K562 (cell line): Measurements from ENCODE around the gene ATP13A1. TPM values are rescaled to one million over a fixed set of nuclear protein-coding genes. Genes with fewer than 3 reads are reported as not detected.

Experiments
- ATAC-seq: fragments of 200-7000 bp; cut with Tn5 transposase; 3 replicates; pipeline ENCODE4 v1.9.1; 2020; ENCODE audit warnings: moderate library complexity
- BruUV-seq: library from RNA; stranded (reverse); fragments of 400-500 nt; replicated peaks from 2 replicates; lab custom pipeline; 2021; lab: Mats Ljungman, UMichigan
- CTCF ChIA-PET: fragments of 300-600 bp; formaldehyde crosslinking; extraction: SDS; loops from one replicate; lab custom pipeline; 2021; ENCODE audit warnings: low intra/inter-chr PET ratio; lab: Yijun Ruan, JAX
- POLR2A ChIA-PET: fragments of 300-600, 350-650 bp; sonication (Branson Sonifier 250); formaldehyde crosslinking; extraction: SDS; loops from one replicate; lab custom pipeline; 2021; ENCODE audit warnings: antibody characterized with exemption, inconsistent platforms; lab: Yijun Ruan, JAX
- DNase-seq, 4 experiments: peaks; one replicate each; pipeline versions ENCODE4 v3.0.0 to v3.0.0-alpha.2; 2011 to 2018; ENCODE audit warnings: low spot score in 3 of 4, mixed read lengths in 3 of 4; ENCODE audit errors: extremely low read depth in 1 of 4
- FAIRE-seq: peaks from 2 replicates; lab custom pipeline; 2011; peaks lifted over from hg19 to GRCh38; lab: Jason Lieb, UNC
- H2AFZ ChIP-seq: 2 replicates; pipeline ENCODE4 v1.6.0; 2011; ENCODE audit warnings: low read depth, low read length, control low read depth, inconsistent platforms
- H3K27ac ChIP-seq: fragments of 200-600 bp; 3 replicates; pipeline ENCODE4 v1.8.0; 2011; ENCODE audit warnings: low read depth, mild to moderate bottlenecking, control low read depth, inconsistent platforms, low read length, moderate library complexity, mixed read lengths; ENCODE audit errors: extremely low read depth
- H3K27me3 ChIP-seq, 2 experiments: fragments of 300-600 bp in 1 of 2; 2 replicates in 1 of 2; 3 replicates in 1 of 2; pipeline versions ENCODE4 v1.6.0 to v1.8.0; 2011; ENCODE audit warnings: inconsistent platforms in 2 of 2, low read length in 2 of 2, mild to moderate bottlenecking in 1 of 2, mixed read lengths in 1 of 2, moderate library complexity in 1 of 2; ENCODE audit not compliant: control insufficient read depth in 2 of 2, insufficient read depth in 2 of 2
- H3K36me3 ChIP-seq: fragments of 300-600 bp; 3 replicates; pipeline ENCODE4 v1.8.0; 2011; ENCODE audit warnings: mild to moderate bottlenecking, low read length, inconsistent platforms; ENCODE audit not compliant: control insufficient read depth, insufficient read depth
- H3K4me1 ChIP-seq, 2 experiments: fragments of 200-600 bp in 1 of 2; replicated peaks in 1 of 2; 2 replicates in 1 of 2; 3 replicates in 1 of 2; pipeline versions ENCODE4 v1.5.1 to v1.8.0; 2011; ENCODE audit warnings: inconsistent platforms in 2 of 2, low read length in 2 of 2, mild to moderate bottlenecking in 1 of 2, mixed read lengths in 1 of 2, moderate library complexity in 1 of 2; ENCODE audit not compliant: control insufficient read depth in 2 of 2, insufficient read depth in 2 of 2
- H3K4me2 ChIP-seq: 2 replicates; pipeline ENCODE4 v1.6.1; 2011; ENCODE audit warnings: low read length, control low read depth, inconsistent platforms, mixed read lengths; ENCODE audit not compliant: insufficient read depth
- H3K4me3 ChIP-seq: fragments of 200-600 bp; sonication (generic), shearing (Covaris generic); 2 replicates; pipeline ENCODE4 v1.5.1; 2016; ENCODE audit warnings: control low read depth, inconsistent platforms
- H3K79me2 ChIP-seq: fragments of 200-600 bp; 3 replicates; pipeline ENCODE4 v1.8.0; 2011; ENCODE audit warnings: low read length, inconsistent platforms; ENCODE audit not compliant: control insufficient read depth, insufficient read depth
- H3K9ac ChIP-seq, 2 experiments: 2 replicates each; pipeline versions ENCODE4 v1.6.0 to v1.6.1; 2011; ENCODE audit warnings: low read depth in 2 of 2, low read length in 2 of 2, control low read depth in 1 of 2, inconsistent platforms in 1 of 2, mild to moderate bottlenecking in 1 of 2, mixed read lengths in 1 of 2; ENCODE audit not compliant: insufficient read depth in 1 of 2
- H3K9me1 ChIP-seq: one replicate; pipeline ENCODE4 v1.6.0; 2011; ENCODE audit warnings: inconsistent platforms, mild to moderate bottlenecking, low read length, moderate library complexity; ENCODE audit not compliant: control insufficient read depth, insufficient read depth
- H3K9me3 ChIP-seq: replicated peaks from 2 replicates; pipeline ENCODE4 v1.5.1; 2011; ENCODE audit warnings: low read depth, low read length, inconsistent platforms; ENCODE audit not compliant: control insufficient read depth, insufficient read depth
- H4K20me1 ChIP-seq: replicated peaks from 2 replicates; pipeline ENCODE4 v1.6.1; 2011; ENCODE audit warnings: low read length, inconsistent platforms, mixed read lengths; ENCODE audit not compliant: control insufficient read depth, insufficient read depth
- ARID1B ChIP-seq: fragments of 450-650 bp; IDR thresholded peaks from 2 replicates; pipeline ENCODE4 v1.6.1; 2016; ENCODE audit warnings: antibody characterized with exemption, mild to moderate bottlenecking, inconsistent platforms
- GABPB2 ChIP-seq: fragments of 250-450 bp; sonication (Bioruptor Pico); conservative IDR thresholded peaks from 2 replicates; pipeline ENCODE4 v1.5.1; 2021; ENCODE audit warnings: mild to moderate bottlenecking
- GTF2E2 ChIP-seq: fragments of 200-800 bp; sonication (Bioruptor generic); IDR thresholded peaks from 2 replicates; pipeline ENCODE4 v1.6.1; 2016; ENCODE audit warnings: missing genetic modification characterization, missing compliant biosample characterization
- NBN ChIP-seq: fragments of 450-650 bp; IDR thresholded peaks from 2 replicates; pipeline ENCODE4 v1.6.1; 2016; ENCODE audit warnings: low read depth, mild to moderate bottlenecking
- NFYB ChIP-seq: IDR thresholded peaks from 2 replicates; pipeline ENCODE4 v1.6.1; 2011; ENCODE audit warnings: mild to moderate bottlenecking, moderate library complexity; ENCODE audit not compliant: insufficient read length; ENCODE audit errors: extremely low read depth
- PCBP1 ChIP-seq: fragments of 200-400 bp; formaldehyde crosslinking; IDR thresholded peaks from 2 replicates; pipeline ENCODE4 v1.6.1; 2018; ENCODE audit warnings: mild to moderate bottlenecking, low read depth, low read length; ENCODE audit not compliant: poor library complexity, severe bottlenecking
- TAF9B ChIP-seq: fragments of 450-650 bp; IDR thresholded peaks from 2 replicates; pipeline ENCODE4 v1.6.1; 2018; ENCODE audit warnings: mild to moderate bottlenecking; ENCODE audit not compliant: partially characterized antibody
- THAP12 ChIP-seq: fragments of 250-450 bp; sonication (Bioruptor Pico); IDR thresholded peaks from 2 replicates; pipeline ENCODE4 v1.9.0; 2021; ENCODE audit warnings: mild to moderate bottlenecking, inconsistent platforms
- YY1 ChIP-seq, 3 experiments: IDR thresholded peaks; 2 replicates each; pipeline ENCODE4 v1.6.1; 2011; ENCODE audit warnings: low read length in 2 of 3, mild to moderate bottlenecking in 2 of 3, moderate library complexity in 2 of 3, borderline replicate concordance in 1 of 3, control low read depth in 1 of 3, low read depth in 1 of 3; ENCODE audit not compliant: insufficient read depth in 3 of 3, insufficient replicate concordance in 2 of 3, control insufficient read depth in 1 of 3, insufficient read length in 1 of 3; ENCODE audit errors: extremely low read depth in 1 of 3
- ZFP36 ChIP-seq: fragments of 150-350 bp; IDR thresholded peaks from 2 replicates; pipeline ENCODE4 v1.6.1; 2018; ENCODE audit warnings: low read length, low read depth; ENCODE audit not compliant: partially characterized antibody
- ZFX ChIP-seq: sonication (generic); formaldehyde crosslinking; IDR thresholded peaks from 2 replicates; pipeline ENCODE4 v1.8.0; 2022; ENCODE audit warnings: mild to moderate bottlenecking, missing genetic modification reagents, moderate library complexity
- ZNF518B ChIP-seq: fragments of 250-450 bp; sonication (Bioruptor Pico); IDR thresholded peaks from 2 replicates; pipeline ENCODE4 v1.5.0; 2021; ENCODE audit warnings: mild to moderate bottlenecking, moderate library complexity
- WGBS: fragments of 100-300 bp; shearing (Covaris generic); methylation state at CpG from one replicate; pipeline ENCODE4 v1.1.6; 2016; ENCODE audit warnings: low coverage, mixed read lengths; ENCODE audit not compliant: insufficient coverage; ENCODE audit errors: missing lambda C conversion rate; 5-methylcytosine and 5-hydroxymethylcytosine counted together
- in situ Hi-C: fragments of 300-500 bp; cut with MboI; formaldehyde crosslinking; loops from 4 replicates; pipeline ENCODE4 v1.15.0; 2018; ENCODE audit warnings: inconsistent platforms, mixed read lengths
- intact Hi-C: fragments of 100-400 bp; cut with micrococcal nuclease; formaldehyde crosslinking; loops from 2 replicates; pipeline ENCODE4 v1.14.2; 2022
- polyA plus RNA-seq, 8 experiments: library from polyadenylated mRNA; depleted of rRNA in 4 of 8; stranded (reverse) in 5 of 8; unstranded in 3 of 8; fragments of >200 nt; fragmentation: Nextera tagmentation in 2 of 8; fragmentation: Illumina TruSeq in 1 of 8; extraction: Ambion mirVana in 2 of 8; extraction: Trizol in 1 of 8; gene quantifications; 2 replicates each; pipeline versions ENCODE4 v1.2.1 to v1.2.3, GENCODE V29; 2011 to 2014; ENCODE audit warnings: inconsistent platforms in 1 of 8, missing spikeins in 1 of 8
- total RNA-seq, 7 experiments: library from RNA; depleted of rRNA in 6 of 7; stranded (reverse); fragments of >200 nt in 6 of 7; fragmentation: Illumina TruSeq in 2 of 7; extraction: Trizol in 2 of 7; gene quantifications; 2 replicates each; pipeline versions ENCODE4 v1.2.1 to v1.2.3, GENCODE V29; 2011 to 2021; ENCODE audit warnings: low replicate concordance in 1 of 7

The ATP13A1 gene
- total and polyA plus RNA-seq, 9 of the 15 experiments (the other 6 are each of a cell fraction or from before 2014, with no cell fraction given) = 0.90 to 83.8 (median 23.1) TPM

GRCh38 chr19:19619181-19619848 lies 44.2 kb downstream of the ATP13A1 start (continued):
- TF ChIP-seq ZFP36 = no peak
- no peak for TF ChIP-seq NBN

- Histone ChIP-seq H3K36me3 (no peaks in the 10 kb centered on the region), H3K9me1 (no peaks in the 10 kb centered on the region), H3K27me3 (no peaks in the 10 kb centered on the region), H4K20me1 (no peaks in the 10 kb centered on the region), H3K9me3 (no peaks in the 10 kb centered on the region), H3K27ac (peak within 1 kb of the TSS; percentile 65; the same call in 1 of the 3 replicates), H3K9ac (peak within 1 kb of the TSS; percentile 39 to 85; a peak in 3 of 4 replicates), H3K79me2 (no peaks in the 10 kb centered on the region), H2AFZ (peak within 1 kb of the TSS; percentile 88), H3K4me3 (peak within 1 kb of the TSS; percentile 45), H3K4me2 (peak within 1 kb of the TSS; percentile 74), H3K4me1 (peaks cover 5 to 20% of the 10 kb centered on the region in 2 experiments)
- WGBS = 10% methylated on average over 61 of the region's 80 CpGs
- TSS peak; percentile 51 for BruUV-seq
- FAIRE-seq (peak; percentile 91), DNase-seq (peak; percentile 96 to 99 (median 98)), ATAC-seq (peak; percentile 99)
- in situ Hi-C loops (no loop called here), intact Hi-C loops (no loop called here)
- POLR2A ChIA-PET = interaction anchor here (1.0 to 1.3 kb wide), 2 partner anchors 13 to 16 kb away, joined by 3 to 5 read pairs; no protein-coding TSS in a partner anchor
- CTCF ChIA-PET = no interaction called here
- TF ChIP-seq TAF9B = no peak
- TF ChIP-seq NFYB = peak; percentile 43
- no peak for TF ChIP-seq GTF2E2 (tag)
- peak in 2 of 3 experiments; percentile 67 for TF ChIP-seq YY1 (IDR thresholded peaks at IDR 0.05; ENCODE audit: borderline replicate concordance in 1 of 3, control insufficient read depth in 1 of 3, extremely low read depth in 1 of 3, insufficient read depth in 3 of 3, insufficient read length in 1 of 3, insufficient replicate concordance in 2 of 3, low read depth in 1 of 3, low read length in 2 of 3)
- TF ChIP-seq THAP12 (CRISPR knock-in tag) = peak; percentile 7; the same call in 1 of the 2 replicates
- no peak for TF ChIP-seq ZNF518B (CRISPR knock-in tag)
- TF ChIP-seq PCBP1 = no peak
- TF ChIP-seq ZFX (CRISPR knock-in tag) = no peak; the same call in 1 of the 2 replicates
- TF ChIP-seq ARID1B = no peak
- TF ChIP-seq GABPB2 (CRISPR knock-in tag) = no peak
These were observed 45.0 kb downstream of the ATP13A1 start, which contains the start of gene PBX4 for GRCh38 chr19:19618219-19619051. Gene PBX4 (minus strand): TSS chr19:19618687. CDS start chr19:19618629, 58 bp downstream.
